ENCODE data around the gene PNLIPRP3. TPM values are rescaled to one million over a fixed set of nuclear protein-coding genes. Genes with fewer than 3 reads are reported as not detected.

The PNLIPRP3 gene
- total RNA-seq, 1 donor from 2014 or later = 0.56 TPM

DNA sequence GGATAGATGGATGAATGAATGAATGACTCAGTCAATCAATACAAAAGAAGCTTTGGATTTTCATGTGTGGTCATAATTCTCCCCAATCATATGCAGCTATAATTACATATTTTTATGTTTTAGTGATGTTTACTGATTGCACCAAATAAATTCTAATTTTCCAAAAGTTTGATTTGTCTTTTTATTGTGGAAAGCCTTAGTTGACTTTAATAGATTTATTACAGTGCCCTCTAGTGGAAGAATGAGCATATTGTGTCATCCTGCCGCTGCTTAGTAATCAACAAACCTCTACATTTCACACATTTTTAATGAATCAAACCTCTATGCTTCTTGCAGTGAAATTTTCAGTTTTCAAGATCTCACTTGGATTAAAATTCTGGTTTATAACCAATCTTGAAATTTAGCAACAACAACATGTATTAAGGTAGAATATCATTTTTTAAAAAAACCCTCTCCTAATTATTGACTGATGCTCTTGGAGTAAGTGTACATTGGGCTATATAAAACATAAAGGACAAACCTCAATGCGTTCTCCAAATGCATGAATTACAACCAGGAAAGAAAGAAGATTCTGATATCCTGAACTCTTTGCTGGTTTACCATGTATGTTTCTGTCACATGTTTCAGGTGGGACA, 62.5 kb downstream of the PNLIPRP3 start:
- DNase-seq (ENCODE audit: low read depth) = peak; percentile 50

DNA sequence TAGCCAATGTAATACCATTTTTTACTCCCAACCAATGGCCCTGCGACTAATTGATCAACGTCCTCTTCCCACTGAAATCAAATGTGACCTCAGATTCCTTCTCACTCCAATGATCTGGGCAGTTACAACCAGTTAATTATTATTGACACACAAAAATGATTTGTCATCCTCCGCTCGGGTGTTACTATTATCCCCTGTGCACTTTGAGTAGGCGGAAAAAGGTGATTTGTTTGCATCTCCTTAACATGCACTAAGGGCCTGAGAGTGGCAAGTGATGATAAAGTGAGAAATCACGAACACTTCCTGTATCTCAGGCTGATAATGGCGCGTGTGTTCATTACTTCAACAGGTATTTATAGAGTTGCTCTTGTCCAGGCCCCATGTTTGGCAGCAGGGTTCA, 77.1 kb downstream of the PNLIPRP3 start:
- no peak for DNase-seq (ENCODE audit: low read depth)

- no peak for DNase-seq (ENCODE audit: low read depth)
These were observed 82.9 kb downstream of the PNLIPRP3 start for GRCh38 chr10:116510565-116510964.

DNA sequence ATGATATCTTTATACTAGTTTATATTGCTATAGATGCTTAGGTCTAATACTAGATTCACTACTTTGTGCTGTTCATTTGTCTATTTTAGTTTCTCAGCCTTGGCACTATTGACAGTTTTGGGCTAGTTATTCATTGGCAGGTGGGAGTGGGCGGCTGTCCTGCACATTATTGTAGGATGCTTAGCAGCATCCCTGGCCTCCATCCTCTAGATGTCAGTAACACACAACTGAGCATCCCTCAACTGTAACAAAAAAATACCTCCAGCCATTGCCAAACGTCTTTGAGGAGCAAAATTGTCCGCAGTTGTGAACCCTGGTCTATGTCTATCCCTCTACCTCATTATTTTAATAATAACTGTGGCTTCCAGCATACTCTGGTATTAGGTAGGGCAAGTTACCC, 83.7 kb downstream of the PNLIPRP3 start:
- no peak for DNase-seq (ENCODE audit: low read depth)

GRCh38 chr10:116521424-116522290, 94.0 kb downstream of the PNLIPRP3 start:
- DNase-seq (ENCODE audit: low read depth) = peak; percentile 58

DNA sequence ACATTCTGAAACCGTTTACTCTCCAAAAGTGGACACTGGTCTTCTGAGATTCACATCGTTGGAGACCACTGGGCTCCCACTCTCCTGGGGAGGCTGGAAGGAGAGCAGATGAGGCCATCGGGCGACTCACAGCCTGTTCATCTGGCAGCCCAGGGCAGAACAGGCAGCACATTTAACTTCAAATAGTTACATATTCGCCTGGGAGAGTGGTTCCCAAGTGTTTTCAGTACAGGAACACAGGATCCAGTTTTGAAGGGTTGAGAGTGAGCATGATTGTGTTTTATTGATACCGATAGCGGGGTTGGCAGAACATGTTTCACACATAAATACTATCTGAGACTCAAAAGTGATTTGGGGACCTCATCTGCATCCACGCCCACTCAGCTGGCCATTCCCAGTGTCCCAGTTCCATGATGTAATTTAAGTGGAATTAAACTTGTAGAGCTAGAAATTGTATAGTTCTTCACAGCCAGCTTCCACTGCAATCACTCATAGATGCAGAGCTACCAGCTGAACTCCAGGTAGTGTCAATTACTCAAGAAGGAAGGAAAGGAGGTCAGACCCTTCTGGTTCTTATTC, 95.2 kb downstream of the PNLIPRP3 start:
- no peak for DNase-seq (ENCODE audit: low read depth)

- no peak for DNase-seq (ENCODE audit: low read depth)
These were observed 97.1 kb downstream of the PNLIPRP3 start for GRCh38 chr10:116524736-116525135.

DNA sequence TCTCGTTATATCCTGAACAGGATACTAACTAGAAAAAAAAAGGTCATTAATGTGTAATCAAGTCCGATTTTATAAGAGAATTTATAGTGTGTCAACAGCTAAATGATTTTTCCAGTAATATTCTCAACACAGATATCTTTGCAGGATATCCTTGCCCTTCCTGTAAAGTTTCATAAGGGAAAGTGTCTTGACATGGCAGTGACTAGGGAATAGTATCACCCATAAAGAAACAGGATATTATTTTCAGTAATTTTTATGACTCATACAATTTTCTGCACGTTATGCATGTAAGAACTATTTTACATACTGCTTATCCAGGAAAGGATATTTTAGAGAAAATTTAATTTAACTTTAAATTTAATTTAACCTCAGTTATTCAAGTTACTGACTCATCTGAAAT, 98.6 kb downstream of the PNLIPRP3 start:
- DNase-seq (ENCODE audit: low read depth) = no peak

Other genes starting within 250 kb of the PNLIPRP3 start
- 11.1 and 12.9 TPM in 2 replicates for gene GFRA1, start 154.6 kb upstream of the PNLIPRP3 start, total RNA-seq
- gene CCDC172, start 103.4 kb upstream of the PNLIPRP3 start, total RNA-seq = not detected in 2 replicates
- gene PNLIP, start 118.1 kb downstream of the PNLIPRP3 start, total RNA-seq = not detected in 2 replicates
- not detected in 2 replicates for gene PNLIPRP1, start 163.1 kb downstream of the PNLIPRP3 start, total RNA-seq
- not detected in 2 replicates for gene PNLIPRP2, start 193.1 kb downstream of the PNLIPRP3 start, total RNA-seq